PC-9 (cell line): ENCODE data around the gene GPRIN1. TPM values are rescaled to one million over a fixed set of nuclear protein-coding genes. Genes with fewer than 3 reads are reported as not detected.

Source experiments
- BruUV-seq: library from RNA; stranded (reverse); fragments of 400-500 nt; replicated peaks from 2 replicates; lab custom pipeline; 2021; lab: Mats Ljungman, UMichigan
- CTCF ChIA-PET: fragments of 300-600 bp; sonication (Branson Sonifier 250); formaldehyde crosslinking; loops from one replicate; lab custom pipeline; 2022; ENCODE audit warnings: antibody characterized with exemption; lab: Charles Lee
- POLR2A ChIA-PET: fragments of 300-600 bp; sonication (Branson Sonifier 250); formaldehyde crosslinking; loops from one replicate; lab custom pipeline; 2022; ENCODE audit warnings: antibody characterized with exemption; ENCODE audit not compliant: unreplicated experiment; lab: Charles Lee
- DNase-seq, 2 experiments: peaks; one replicate each; pipeline versions ENCODE4 v3.0.0 to v3.0.0-alpha.2; 2015 to 2022; ENCODE audit warnings: mixed read lengths in 1 of 2
- H2AFZ ChIP-seq: fragments of 200-600 bp; sonication (generic); 2 replicates; pipeline ENCODE4 v1.8.1; 2017; ENCODE audit warnings: antibody characterized with exemption
- H3F3A ChIP-seq: fragments of 200-600 bp; sonication (generic); 2 replicates; pipeline ENCODE4 v1.8.1; 2017; ENCODE audit warnings: antibody characterized with exemption, mild to moderate bottlenecking, low read depth; ENCODE audit not compliant: insufficient read depth
- H3K27ac ChIP-seq: fragments of 200-600 bp; sonication (generic); 2 replicates; pipeline ENCODE4 v1.6.1; 2016; ENCODE audit warnings: mixed run types
- H3K27me3 ChIP-seq: fragments of 200-600 bp; sonication (generic); 2 replicates; pipeline ENCODE4 v1.6.1; 2016; ENCODE audit warnings: low read depth, mixed run types; ENCODE audit not compliant: insufficient read depth
- H3K36me3 ChIP-seq: fragments of 200-600 bp; sonication (generic); 2 replicates; pipeline ENCODE4 v1.6.1; 2016; ENCODE audit warnings: low read depth, mixed run types
- H3K4me1 ChIP-seq: fragments of 200-600 bp; sonication (generic); replicated peaks from 2 replicates; pipeline ENCODE4 v1.6.1; 2016; ENCODE audit warnings: mixed run types; ENCODE audit not compliant: insufficient read depth
- H3K4me2 ChIP-seq: fragments of 200-600 bp; sonication (generic); 2 replicates; pipeline ENCODE4 v1.6.1; 2017; ENCODE audit warnings: mixed run types
- H3K4me3 ChIP-seq: fragments of 200-600 bp; sonication (generic); 2 replicates; pipeline ENCODE4 v1.6.1; 2016; ENCODE audit warnings: mixed run types
- H3K79me2 ChIP-seq: fragments of 200-600 bp; sonication (generic); 2 replicates; pipeline ENCODE4 v1.6.1; 2017; ENCODE audit warnings: low read depth, mixed run types
- H3K9me2 ChIP-seq: fragments of 200-600 bp; sonication (generic); 2 replicates; pipeline ENCODE4 v1.8.1; 2017; ENCODE audit warnings: mild to moderate bottlenecking; ENCODE audit not compliant: insufficient read depth
- H3K9me3 ChIP-seq: fragments of 200-600 bp; sonication (generic); 2 replicates; pipeline ENCODE4 v1.8.1; 2016; ENCODE audit warnings: low read depth; ENCODE audit not compliant: insufficient read depth
- H4K20me1 ChIP-seq: fragments of 200-600 bp; sonication (generic); 2 replicates; pipeline ENCODE4 v1.8.1; 2017; ENCODE audit not compliant: insufficient read depth
- CTCF ChIP-seq: fragments of 200-600 bp; sonication (generic); conservative IDR thresholded peaks from 2 replicates; pipeline ENCODE4 v1.6.1; 2017; ENCODE audit warnings: mixed run types, antibody characterized with exemption, mild to moderate bottlenecking, moderate library complexity
- EZH2 ChIP-seq: fragments of 200-600 bp; sonication (generic); IDR thresholded peaks from 2 replicates; pipeline ENCODE4 v1.8.0; 2017; ENCODE audit warnings: antibody characterized with exemption, low read depth
- intact Hi-C: fragments of 100-400 bp; cut with micrococcal nuclease; formaldehyde crosslinking; loops from one replicate; pipeline ENCODE4 v1.10.0; 2022; ENCODE audit not compliant: unreplicated experiment
- total RNA-seq: library from RNA; stranded (reverse); gene quantifications from 2 replicates; pipeline ENCODE4 v1.2.3, GENCODE V29; 2021

The GPRIN1 gene
- total RNA-seq, 1 experiment from 2014 or later, result 7.2 TPM

- Histone ChIP-seq H3K79me2 (no peaks in the 10 kb centered on the region), H3K4me1 (no peaks in the 10 kb centered on the region), H2AFZ (no peak overlapping the region), H3K27ac (no peak overlapping the region), H3K4me3 (no peak overlapping the region), H3K4me2 (no peak overlapping the region), H3K36me3 (no peaks in the 10 kb centered on the region), H3K27me3 (peaks cover 49% of the 10 kb centered on the region), H3F3A (0 out of 2 replicates have a peak, but pooled peaks cover 6% of the 10 kb centered on the region), H3K9me2 (no peaks in the 10 kb centered on the region), H4K20me1 (no peaks in the 10 kb centered on the region), H3K9me3 (no peaks in the 10 kb centered on the region)
- DNase-seq, result no peak
- BruUV-seq, result no TSS peak
- TF ChIP-seq EZH2 (no peak), CTCF (no peak)
- intact Hi-C loops, result no loop called here
- ChIA-PET CTCF (no interaction called here), POLR2A (no interaction called here)
Observed at GRCh38 chr5:176631383-176632200, 21.6 kb upstream of the GPRIN1 start.

- CTCF ChIA-PET, result no interaction called here
- intact Hi-C loops, result no loop called here
- Histone ChIP-seq H4K20me1 (no peaks in the 10 kb centered on the region), H3K27me3 (peaks cover 44% of the 10 kb centered on the region), H3K4me2 (peak overlapping the region; percentile 67), H3K9me3 (no peaks in the 10 kb centered on the region), H3K9me2 (no peaks in the 10 kb centered on the region), H3F3A (0 out of 2 replicates have a peak, but pooled peaks cover 3% of the 10 kb centered on the region), H2AFZ (no peak overlapping the region), H3K36me3 (no peaks in the 10 kb centered on the region), H3K4me1 (no peaks in the 10 kb centered on the region), H3K79me2 (no peaks in the 10 kb centered on the region), H3K4me3 (peak overlapping the region; percentile 40; the same call in 1 of the 2 replicates), H3K27ac (no peak overlapping the region)
- no TSS peak for BruUV-seq
- POLR2A ChIA-PET, result no interaction called here
- no peak for TF ChIP-seq CTCF
- no peak for TF ChIP-seq EZH2
- no peak for DNase-seq
Observed at GRCh38 chr5:176630681-176631222, 20.8 kb upstream of the GPRIN1 start.

- Histone ChIP-seq H3K9me3 (no peaks in the 10 kb centered on the region), H3F3A (0 out of 2 replicates have a peak, but pooled peaks cover 3% of the 10 kb centered on the region), H4K20me1 (no peaks in the 10 kb centered on the region), H3K36me3 (no peaks in the 10 kb centered on the region), H3K9me2 (no peaks in the 10 kb centered on the region), H3K4me3 (peak within 1 kb of the TSS; percentile 40; the same call in 1 of the 2 replicates), H3K4me1 (no peaks in the 10 kb centered on the region), H3K4me2 (peak within 1 kb of the TSS; percentile 67), H3K27me3 (peaks cover 38% of the 10 kb centered on the region), H2AFZ (no peak within 1 kb of the TSS), H3K79me2 (no peaks in the 10 kb centered on the region), H3K27ac (no peak within 1 kb of the TSS)
- POLR2A ChIA-PET, result no interaction called here
- BruUV-seq, result no TSS peak
- CTCF ChIA-PET, result interaction anchor here (0.6 kb wide), 1 partner anchor 44 kb away, joined by 3 read pairs; no protein-coding TSS in a partner anchor
- intact Hi-C loops, result no loop called here
- no peak for TF ChIP-seq EZH2
- TF ChIP-seq CTCF, result no peak
- peak in 1 of 2 experiments; percentile 39 for DNase-seq
Observed at GRCh38 chr5:176629853-176630680, 20.1 kb upstream of the GPRIN1 start, which contains the start of the genes EIF4E1B and SNCB. Gene EIF4E1B, plus strand, starts transcription at chr5:176630675. Its CDS starts 12,113 bp downstream, at chr5:176642788. Gene SNCB, minus strand, starts transcription at chr5:176630534. Its CDS starts 880 bp downstream, at chr5:176629654.
